Activated CD8-positive, alpha-beta memory T cell treated with anti-CD3 and anti-CD28 coated beads, Interleukin-2, amount 10 ng/mL, durations not matched to agents 7 days and 5 days (primary cell): Measurements from ENCODE around the gene CLHC1. TPM values are rescaled to one million over a fixed set of nuclear protein-coding genes. Genes with fewer than 3 reads are reported as not detected.

Experiments used
- ATAC-seq: fragments of 150-1000 bp; cut with Tn5 transposase; one replicate; pipeline ENCODE4 v1.10.0; 2021; ENCODE audit warnings: moderate library complexity
- CTCF ChIA-PET: fragments of 350-600 bp; sonication (Branson Sonifier 250); formaldehyde crosslinking; loops from one replicate; lab custom pipeline; 2021; ENCODE audit warnings: antibody characterized with exemption; lab: Charles Lee
- DNase-seq: peaks from one replicate; pipeline ENCODE4 v3.0.0-alpha.2; 2020
- H3K27ac Mint-ChIP-seq: one replicate; pipeline ENCODE4 v1.8.0; 2021; ENCODE audit warnings: mild to moderate bottlenecking, mixed read lengths
- H3K27me3 Mint-ChIP-seq: one replicate; pipeline ENCODE4 v1.8.0; 2021; ENCODE audit warnings: mixed read lengths
- H3K36me3 Mint-ChIP-seq: one replicate; pipeline ENCODE4 v1.8.0; 2021; ENCODE audit warnings: mild to moderate bottlenecking, mixed read lengths
- H3K4me1 Mint-ChIP-seq: one replicate; pipeline ENCODE4 v1.8.0; 2021; ENCODE audit warnings: mixed read lengths
- H3K4me3 Mint-ChIP-seq: one replicate; pipeline ENCODE4 v1.8.0; 2021; ENCODE audit warnings: mild to moderate bottlenecking, moderate library complexity, mixed read lengths
- H3K9me3 Mint-ChIP-seq: one replicate; pipeline ENCODE4 v1.8.0; 2022; ENCODE audit warnings: low read depth, mixed read lengths
- total RNA-seq, 2 experiments: library from RNA; stranded (reverse); gene quantifications; one replicate each; pipeline ENCODE4 v1.2.3, GENCODE V29; 2021

CLHC1 gene
- total RNA-seq, 2 experiments from 2014 or later, result 11.5 to 15.1 TPM

DNA sequence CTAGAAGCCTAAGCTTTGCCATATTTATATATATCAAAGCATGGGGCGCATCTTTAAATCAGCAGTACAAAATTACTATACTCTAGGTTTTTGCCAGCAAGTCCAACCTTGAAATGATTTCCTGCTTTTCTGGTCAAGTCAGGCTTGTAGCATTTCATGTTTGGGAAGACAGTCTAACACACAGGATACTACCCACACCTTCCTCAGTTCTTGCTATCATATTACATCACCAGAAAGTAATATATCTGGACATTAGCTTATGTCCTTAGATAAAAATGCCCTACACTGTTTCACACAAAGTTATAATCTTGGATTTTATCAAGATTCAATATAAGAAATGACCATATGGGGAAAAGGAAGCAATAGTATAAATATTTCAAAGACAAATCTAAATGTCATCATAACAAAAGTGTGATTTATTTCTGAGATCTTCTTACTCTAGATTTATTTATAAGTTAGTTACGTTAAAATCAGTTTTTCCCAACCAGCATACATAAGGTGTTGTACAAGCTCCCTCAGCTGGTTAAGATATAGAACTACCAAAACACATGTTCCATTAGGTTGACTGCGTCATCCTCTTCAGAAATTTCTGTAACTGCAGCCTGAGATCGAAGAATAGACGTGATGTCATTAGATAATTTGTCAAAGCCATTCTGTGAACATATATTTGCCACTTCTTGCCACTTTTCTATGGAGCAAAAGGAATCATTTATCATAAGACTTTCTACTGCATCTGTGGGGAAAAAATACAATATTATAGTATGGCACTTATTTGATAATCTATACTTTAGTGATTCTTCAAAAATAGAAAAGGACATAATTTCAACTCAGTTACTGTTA, 56.6 kb downstream of the CLHC1 start:
- Mint-ChIP-seq H3K9me3 (no peaks in the 10 kb centered on the region), H3K4me3 (no peak overlapping the region), H3K27me3 (no peaks in the 10 kb centered on the region), H3K4me1 (no peaks in the 10 kb centered on the region), H3K27ac (no peak overlapping the region), H3K36me3 (no peaks in the 10 kb centered on the region)
- CTCF ChIA-PET, result interaction anchor here (0.8 to 1.9 kb wide), 6 partner anchors 9 to 471 kb away, joined by 3 to 5 read pairs (median 4); no protein-coding TSS in a partner anchor
- ATAC-seq (no peak), DNase-seq (no peak)

DNA sequence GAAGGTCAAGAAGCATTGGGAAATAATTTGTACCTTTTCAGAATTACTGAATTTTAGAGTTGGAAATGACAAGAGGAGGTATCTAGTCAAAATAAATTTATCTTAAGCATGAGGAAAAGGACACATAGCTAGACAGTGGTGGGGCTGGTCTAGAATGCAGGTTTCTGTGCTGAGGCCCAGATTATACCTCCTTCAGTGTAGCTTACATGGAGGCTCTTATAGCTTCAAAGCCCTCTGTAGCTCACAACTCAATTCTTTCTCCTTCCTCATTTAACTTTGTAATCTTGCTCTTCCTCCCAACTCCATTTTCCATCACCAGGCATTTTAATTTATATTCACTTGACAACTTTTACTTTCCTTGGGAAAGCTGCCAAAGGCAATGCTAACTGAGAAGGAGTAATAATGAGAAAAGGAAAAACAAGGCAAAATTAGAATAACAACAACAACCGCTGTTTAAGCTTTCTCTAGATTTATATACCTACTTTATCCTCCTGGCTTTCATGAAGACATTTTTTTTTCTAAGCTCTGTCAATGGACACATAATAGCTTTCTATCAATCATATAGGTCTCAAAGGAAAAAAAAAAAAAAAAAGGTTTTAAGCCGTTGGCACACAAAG, 58.5 kb downstream of the CLHC1 start:
- ATAC-seq, result no peak
- Mint-ChIP-seq H3K4me3 (no peak overlapping the region), H3K36me3 (no peaks in the 10 kb centered on the region), H3K9me3 (no peaks in the 10 kb centered on the region), H3K27me3 (no peaks in the 10 kb centered on the region), H3K27ac (no peak overlapping the region), H3K4me1 (no peaks in the 10 kb centered on the region)
- CTCF ChIA-PET, result interaction anchor here (0.7 to 1.6 kb wide), 5 partner anchors 108 to 335 kb away, joined by 3 to 6 read pairs (median 3); no protein-coding TSS in a partner anchor
- DNase-seq, result no peak

DNA sequence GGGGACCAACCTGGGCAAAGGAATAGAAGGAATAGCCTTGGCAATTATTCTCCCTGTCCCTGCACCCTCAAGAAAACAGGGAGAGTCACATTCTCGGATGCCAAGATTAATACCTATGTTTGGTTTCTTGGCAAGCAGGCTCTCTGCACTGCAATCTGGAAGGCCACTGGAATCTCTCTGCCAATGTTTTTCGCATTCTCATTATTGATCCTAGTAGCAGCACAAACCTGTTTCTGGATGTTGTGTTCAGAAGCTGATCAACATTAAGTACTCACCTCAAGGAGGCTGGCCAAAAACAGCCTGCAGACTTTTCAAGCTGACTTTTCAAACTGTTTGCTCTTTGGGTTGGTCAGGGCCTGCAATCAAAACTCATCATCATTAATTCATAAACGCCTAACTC, 62.2 kb downstream of the CLHC1 start:
- H3K27ac Mint-ChIP-seq, result no peak overlapping the region
- no peak overlapping the region for H3K4me3 Mint-ChIP-seq
- no peak for ATAC-seq
- H3K36me3 Mint-ChIP-seq, result no peaks in the 10 kb centered on the region
- H3K9me3 Mint-ChIP-seq, result no peaks in the 10 kb centered on the region
- H3K4me1 Mint-ChIP-seq, result no peaks in the 10 kb centered on the region
- DNase-seq, result no peak
- CTCF ChIA-PET, result interaction anchor here (1.8 kb wide), 1 partner anchor 154 kb away, joined by 7 read pairs; no protein-coding TSS in a partner anchor
- H3K27me3 Mint-ChIP-seq, result no peaks in the 10 kb centered on the region

DNA sequence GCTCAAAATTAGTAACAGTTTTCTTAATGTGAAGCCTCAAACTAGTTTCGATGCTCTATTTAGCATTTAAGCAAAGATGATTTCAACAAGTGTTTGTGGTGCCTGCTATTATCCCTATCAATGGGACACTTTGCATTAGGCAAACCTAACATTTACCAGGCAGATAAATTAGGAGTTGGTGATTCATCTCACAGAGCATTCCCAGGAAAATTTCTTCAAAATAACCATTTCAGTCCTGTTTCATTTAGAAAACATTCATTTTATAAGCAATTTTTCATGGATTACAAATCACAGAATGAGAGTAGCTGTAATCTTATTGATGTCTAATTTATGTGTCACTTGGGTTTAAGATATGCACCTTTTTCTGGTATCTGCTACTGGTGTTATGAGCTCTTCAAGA, 62.7 kb downstream of the CLHC1 start:
- CTCF ChIA-PET, result interaction anchor here (0.9 to 2.3 kb wide), 8 partner anchors 11 to 511 kb away, joined by 3 to 12 read pairs (median 6); no protein-coding TSS in a partner anchor
- no peak overlapping the region for H3K27ac Mint-ChIP-seq
- H3K36me3 Mint-ChIP-seq, result no peaks in the 10 kb centered on the region
- H3K4me1 Mint-ChIP-seq, result no peaks in the 10 kb centered on the region
- no peaks in the 10 kb centered on the region for H3K9me3 Mint-ChIP-seq
- ATAC-seq (no peak), DNase-seq (no peak)
- H3K4me3 Mint-ChIP-seq, result no peak overlapping the region
- H3K27me3 Mint-ChIP-seq, result no peaks in the 10 kb centered on the region

DNA sequence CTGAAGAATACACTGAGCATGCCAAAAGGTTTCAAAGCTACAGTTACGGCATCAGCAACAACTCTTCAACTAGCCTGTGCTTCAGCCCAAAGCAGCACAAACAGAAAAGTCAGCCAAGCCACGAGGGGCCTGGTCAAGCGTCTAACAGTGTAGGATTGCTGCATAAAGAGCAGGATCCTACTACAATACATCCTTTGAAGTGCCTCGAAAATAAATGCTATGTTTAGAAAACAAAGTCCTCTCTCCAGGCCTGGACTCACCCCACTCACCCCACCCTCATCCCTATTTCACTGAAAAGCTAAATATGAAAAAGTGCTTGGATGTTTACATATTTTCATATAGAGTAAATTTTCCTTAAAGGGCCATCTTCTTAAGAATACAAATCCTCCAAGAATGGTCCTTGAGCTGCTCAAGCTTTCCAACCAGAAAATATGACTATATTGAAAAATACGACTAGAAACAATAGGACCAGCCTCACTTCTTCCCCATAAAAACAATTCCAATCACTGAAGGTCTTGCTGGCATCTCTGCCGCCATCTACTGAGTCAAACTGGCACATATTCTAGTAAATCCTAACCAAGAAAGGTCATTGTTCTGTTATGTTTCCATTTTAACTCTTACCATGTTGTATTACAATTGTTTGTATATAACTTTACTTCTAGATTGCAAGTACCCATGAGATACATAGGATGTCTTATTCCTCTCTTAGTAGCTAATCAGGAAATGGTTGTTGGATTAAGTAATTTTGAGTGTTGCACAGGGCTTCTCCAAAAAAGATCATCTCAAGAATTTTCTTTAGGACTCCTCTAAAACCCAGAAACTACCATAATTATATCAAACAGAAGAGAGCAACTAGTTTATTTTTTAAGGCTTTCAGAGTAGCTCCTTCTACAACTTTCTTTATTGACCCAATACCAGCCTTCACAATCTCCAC, 63.6 kb downstream of the CLHC1 start:
- H3K9me3 Mint-ChIP-seq, result no peaks in the 10 kb centered on the region
- no peaks in the 10 kb centered on the region for H3K4me1 Mint-ChIP-seq
- CTCF ChIA-PET, result interaction anchor here (0.6 to 2.3 kb wide), 14 partner anchors 11 to 510 kb away, joined by 3 to 12 read pairs (median 4); partner anchors contain the start of gene RTN4
- no peak overlapping the region for H3K27ac Mint-ChIP-seq
- H3K36me3 Mint-ChIP-seq, result no peaks in the 10 kb centered on the region
- no peak overlapping the region for H3K4me3 Mint-ChIP-seq
- peak; percentile 53 for ATAC-seq
- H3K27me3 Mint-ChIP-seq, result no peaks in the 10 kb centered on the region
- no peak for DNase-seq

DNA sequence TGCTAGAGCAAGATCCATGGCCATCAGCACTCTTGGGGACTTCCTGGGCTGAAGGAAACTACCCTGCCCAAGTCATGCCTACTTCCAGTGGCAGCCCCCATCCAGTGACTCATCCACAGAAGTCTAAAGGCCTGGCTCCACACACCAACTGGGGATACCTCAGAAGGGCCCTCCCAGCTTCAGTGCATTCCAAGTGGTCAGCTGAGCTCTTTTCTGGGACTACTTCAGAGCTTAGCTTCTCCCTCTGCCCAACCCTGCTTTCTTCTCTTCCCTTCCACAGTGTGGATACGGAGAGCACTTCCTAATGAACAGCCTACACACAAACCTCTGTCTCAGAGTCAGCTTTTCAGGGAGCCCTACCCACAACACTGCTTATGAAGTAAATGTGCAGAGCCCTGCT, 66.5 kb downstream of the CLHC1 start:
- ATAC-seq, result no peak
- no peaks in the 10 kb centered on the region for H3K4me1 Mint-ChIP-seq
- no peaks in the 10 kb centered on the region for H3K36me3 Mint-ChIP-seq
- H3K9me3 Mint-ChIP-seq, result no peaks in the 10 kb centered on the region
- no peak overlapping the region for H3K4me3 Mint-ChIP-seq
- no peaks in the 10 kb centered on the region for H3K27me3 Mint-ChIP-seq
- CTCF ChIA-PET, result interaction anchor here (0.6 to 0.8 kb wide), 2 partner anchors 43 to 462 kb away, joined by 3 read pairs; no protein-coding TSS in a partner anchor
- H3K27ac Mint-ChIP-seq, result no peak overlapping the region
- no peak for DNase-seq

DNA sequence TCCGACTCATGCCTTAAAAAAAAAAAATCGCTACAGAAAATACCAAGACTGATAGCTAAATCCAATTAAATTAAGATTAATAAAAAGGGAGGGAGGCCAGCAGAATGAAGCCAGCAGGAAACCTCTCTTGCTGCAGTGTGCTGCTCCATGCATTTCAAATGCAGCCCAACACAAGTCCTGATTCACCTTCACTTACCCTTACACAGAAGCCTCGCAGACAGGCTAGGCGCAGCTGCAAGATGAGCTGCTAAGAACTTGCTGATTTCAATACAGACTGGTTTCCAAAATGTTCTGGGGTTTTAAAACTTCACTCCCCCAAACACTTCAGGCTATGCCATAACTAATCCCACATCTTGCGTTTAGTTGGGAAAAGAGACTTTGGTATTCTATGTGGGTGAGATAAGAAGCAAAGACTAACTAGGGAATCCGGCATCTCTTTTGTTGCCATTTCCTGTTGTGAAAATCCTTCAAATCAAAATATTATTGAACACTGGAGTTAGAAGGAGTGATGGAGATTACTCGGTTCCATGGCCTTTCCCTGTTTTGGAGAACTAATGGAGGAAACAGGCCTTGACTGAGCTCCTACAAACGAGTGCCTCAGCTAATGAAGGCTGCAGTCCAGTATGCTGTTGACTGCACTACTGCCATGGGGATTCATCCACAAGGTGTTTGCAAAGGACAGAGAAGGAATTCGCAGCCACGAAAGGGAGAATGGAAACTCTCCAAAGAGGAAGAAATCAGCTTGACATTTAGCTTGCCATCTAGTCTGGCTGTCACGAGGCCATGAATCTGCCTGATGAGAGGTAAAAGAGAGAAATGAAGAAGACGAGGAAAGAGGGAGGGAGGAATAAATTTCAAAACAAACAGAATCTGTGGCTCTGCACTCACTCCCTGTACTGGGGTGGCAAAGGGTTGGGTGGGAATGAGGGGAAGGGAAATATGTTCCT, 67.3 kb downstream of the CLHC1 start:
- ATAC-seq (no peak), DNase-seq (no peak)
- no peaks in the 10 kb centered on the region for H3K27me3 Mint-ChIP-seq
- H3K4me1 Mint-ChIP-seq, result no peaks in the 10 kb centered on the region
- H3K27ac Mint-ChIP-seq, result no peak overlapping the region
- CTCF ChIA-PET, result interaction anchor here (0.6 to 1.3 kb wide), 3 partner anchors 44 to 461 kb away, joined by 3 read pairs; no protein-coding TSS in a partner anchor
- no peaks in the 10 kb centered on the region for H3K9me3 Mint-ChIP-seq
- no peaks in the 10 kb centered on the region for H3K36me3 Mint-ChIP-seq
- H3K4me3 Mint-ChIP-seq, result no peak overlapping the region

DNA sequence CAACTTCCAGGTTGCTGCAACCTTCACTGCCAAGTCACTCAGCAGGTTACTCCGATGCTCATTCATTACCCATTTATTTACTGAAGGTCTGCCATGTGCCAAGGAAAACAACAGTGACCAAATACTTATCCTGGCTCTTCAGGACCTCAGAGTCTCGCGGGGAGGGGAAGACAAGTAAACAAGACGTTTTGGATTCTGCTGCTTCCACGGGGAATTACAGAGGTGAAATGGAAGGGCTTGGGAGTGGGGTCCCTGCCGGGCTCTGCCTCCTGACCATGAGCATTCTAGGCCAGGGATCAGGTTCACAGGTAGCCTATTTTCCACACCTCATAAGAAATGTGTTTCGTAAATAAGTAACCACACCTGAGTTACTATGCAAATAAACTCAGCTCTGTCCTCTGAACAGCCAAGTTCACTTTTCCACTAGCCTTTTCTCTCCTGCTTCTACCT, 68.1 kb downstream of the CLHC1 start:
- Mint-ChIP-seq H3K9me3 (no peaks in the 10 kb centered on the region), H3K27ac (no peak overlapping the region), H3K36me3 (no peaks in the 10 kb centered on the region), H3K4me1 (no peaks in the 10 kb centered on the region), H3K4me3 (no peak overlapping the region), H3K27me3 (no peaks in the 10 kb centered on the region)
- ATAC-seq (no peak), DNase-seq (no peak)
- CTCF ChIA-PET, result interaction anchor here (1.3 kb wide), 1 partner anchor 264 kb away, joined by 3 read pairs; no protein-coding TSS in a partner anchor

DNA sequence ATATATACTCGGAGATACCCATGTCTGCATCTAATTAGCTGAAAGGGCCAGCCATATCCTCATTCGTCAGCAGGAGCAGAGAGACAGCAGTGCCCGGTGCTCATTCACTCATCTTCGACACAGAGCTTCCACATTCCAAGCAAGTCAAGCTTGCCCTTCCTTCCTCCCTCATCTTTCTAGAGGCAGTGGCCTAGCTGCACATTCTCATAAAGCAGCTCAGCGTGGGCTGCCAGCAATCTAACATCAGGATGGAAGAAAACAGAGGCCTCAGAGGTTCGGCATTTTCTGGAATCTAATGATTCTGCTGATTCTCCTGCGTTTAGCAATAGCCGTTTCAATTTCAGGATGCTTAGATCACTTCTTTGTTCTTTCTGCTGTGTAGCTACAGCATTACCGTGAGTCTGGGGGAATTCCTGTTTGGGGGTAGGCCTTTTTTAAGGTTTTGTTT, 68.8 kb downstream of the CLHC1 start:
- Mint-ChIP-seq H3K4me3 (no peak overlapping the region), H3K27ac (no peak overlapping the region), H3K9me3 (no peaks in the 10 kb centered on the region), H3K27me3 (no peaks in the 10 kb centered on the region), H3K36me3 (no peaks in the 10 kb centered on the region), H3K4me1 (no peaks in the 10 kb centered on the region)
- no peak for DNase-seq
- no peak for ATAC-seq
- CTCF ChIA-PET, result no interaction called here

DNA sequence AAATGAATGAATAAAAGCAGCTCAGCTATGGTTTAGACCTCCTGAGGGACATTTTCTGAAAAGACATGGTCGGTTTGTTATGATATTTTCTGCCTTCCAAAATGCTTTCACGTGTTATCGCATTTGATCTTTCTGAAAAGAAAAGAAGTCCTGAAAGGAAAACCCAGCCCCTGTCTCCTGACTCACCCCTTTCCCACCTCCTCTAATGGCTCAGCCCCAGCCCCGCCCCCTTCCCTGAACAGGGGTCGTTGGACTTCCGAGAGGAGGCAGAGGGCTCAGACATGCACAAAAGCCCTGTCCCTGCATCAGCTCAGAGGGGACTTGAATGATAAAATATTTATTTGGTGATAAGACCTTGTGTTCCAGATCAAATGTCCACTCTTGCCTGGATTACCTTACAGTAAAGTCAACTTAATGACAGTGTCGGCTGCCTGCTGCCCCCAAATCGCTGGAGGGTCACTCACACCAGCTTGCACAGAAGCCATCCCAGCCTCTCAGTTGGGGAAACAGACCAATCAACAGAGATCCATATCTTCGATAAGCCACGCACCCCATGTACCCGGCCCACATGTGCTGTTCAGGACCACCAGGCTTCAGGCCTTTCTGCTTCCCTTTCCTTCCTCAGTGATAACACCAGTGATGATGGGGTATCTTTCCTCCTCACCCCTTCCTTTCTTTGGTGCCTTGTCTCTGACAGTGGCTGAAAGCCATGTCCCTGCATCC, 69.6 kb downstream of the CLHC1 start:
- H3K27ac Mint-ChIP-seq, result no peak overlapping the region
- DNase-seq (no peak), ATAC-seq (no peak)
- H3K4me1 Mint-ChIP-seq, result peaks cover 3% of the 10 kb centered on the region
- CTCF ChIA-PET, result no interaction called here
- no peaks in the 10 kb centered on the region for H3K27me3 Mint-ChIP-seq
- H3K36me3 Mint-ChIP-seq, result no peaks in the 10 kb centered on the region
- H3K4me3 Mint-ChIP-seq, result no peak overlapping the region
- H3K9me3 Mint-ChIP-seq, result no peaks in the 10 kb centered on the region

DNA sequence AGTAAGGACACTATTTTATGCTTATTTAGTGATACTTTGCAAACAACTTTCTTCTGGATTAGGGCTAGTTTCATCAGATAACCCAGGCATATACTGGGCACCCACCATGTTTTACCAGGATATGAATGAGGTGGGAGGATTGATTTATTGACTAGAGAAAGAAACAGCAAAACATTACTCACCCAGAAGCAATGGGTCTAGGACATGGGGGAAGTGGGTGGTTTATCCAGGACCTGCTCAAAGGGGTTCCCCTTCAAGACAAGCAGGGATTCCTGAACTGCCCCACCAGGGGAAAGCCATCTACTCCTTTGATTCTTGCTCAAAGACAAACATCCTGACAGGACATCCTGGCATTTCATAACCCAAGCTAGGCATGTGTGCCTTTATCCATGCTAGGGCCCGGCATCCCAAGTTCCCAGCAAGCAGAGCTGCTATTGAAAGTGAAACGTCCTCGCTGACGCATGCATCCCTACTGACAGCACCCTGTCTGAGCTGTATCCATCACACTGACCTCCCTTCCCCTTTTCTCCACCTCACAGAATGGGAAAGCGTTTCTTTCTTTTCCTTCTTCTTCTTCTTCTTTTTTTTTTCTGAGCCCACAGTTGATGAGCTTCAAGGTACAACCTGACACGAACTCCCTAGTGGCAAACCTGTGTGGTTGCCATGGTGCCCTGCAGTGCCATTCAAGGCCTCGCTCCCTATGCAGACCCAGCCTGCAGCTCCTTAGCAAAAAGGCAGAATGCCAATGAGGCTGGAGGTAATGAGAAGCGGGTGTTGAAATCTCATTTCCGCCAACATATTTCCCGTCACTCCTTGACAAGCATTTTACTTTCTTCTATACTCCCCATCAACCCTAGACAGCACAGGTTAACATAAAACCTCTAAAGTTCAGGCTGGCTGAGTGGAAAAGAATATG, 70.5 kb downstream of the CLHC1 start:
- no peaks in the 10 kb centered on the region for H3K36me3 Mint-ChIP-seq

More for the DNA sequence above, 70.5 kb downstream of the CLHC1 start:
- DNase-seq (no peak), ATAC-seq (no peak)
- H3K9me3 Mint-ChIP-seq, result no peaks in the 10 kb centered on the region
- CTCF ChIA-PET, result no interaction called here
- no peaks in the 10 kb centered on the region for H3K27me3 Mint-ChIP-seq
- no peak overlapping the region for H3K27ac Mint-ChIP-seq
- H3K4me3 Mint-ChIP-seq, result no peak overlapping the region
- H3K4me1 Mint-ChIP-seq, result peaks cover 6% of the 10 kb centered on the region
